K562 (cell line): Measurements from ENCODE around the gene CITED2. TPM values are rescaled to one million over a fixed set of nuclear protein-coding genes. Genes with fewer than 3 reads are reported as not detected.
A peak's percentile ranks its signal among the peaks of the same experiment; 100 is the strongest.

Experiments
- GABPA ChIP-seq: fragments of 200-800 bp; sonication (Bioruptor generic); conservative IDR thresholded peaks from 2 replicates; pipeline ENCODE4 v1.6.1; 2016; ENCODE audit warnings: low read depth, missing genetic modification characterization, missing compliant biosample characterization
- NFE2 ChIP-seq: IDR thresholded peaks from 2 replicates; pipeline ENCODE4 v1.6.1; 2014; ENCODE audit warnings: antibody characterized with exemption, low read depth
- POLR2H ChIP-seq: IDR thresholded peaks from 2 replicates; pipeline ENCODE4 v1.6.1; 2016; ENCODE audit warnings: missing genetic modification characterization, low read depth, mild to moderate bottlenecking, control low read depth, missing compliant biosample characterization, moderate library complexity
- RERE ChIP-seq: sonication (generic); formaldehyde crosslinking; IDR thresholded peaks from 2 replicates; pipeline ENCODE4 v1.8.0; 2023; ENCODE audit warnings: missing genetic modification reagents, mild to moderate bottlenecking, borderline replicate concordance
- ZNF239 ChIP-seq: fragments of 250-450 bp; sonication (Bioruptor Pico); IDR thresholded peaks from 2 replicates; pipeline ENCODE4 v1.4.0; 2020; ENCODE audit warnings: mild to moderate bottlenecking
- ZNF655 ChIP-seq: fragments of 250-450 bp; sonication (Bioruptor Pico); IDR thresholded peaks from 2 replicates; pipeline ENCODE4 v1.5.0; 2021
- polyA plus RNA-seq, 8 experiments: library from polyadenylated mRNA; depleted of rRNA in 4 of 8; stranded (reverse) in 5 of 8; unstranded in 3 of 8; fragments of >200 nt; fragmentation: Nextera tagmentation in 2 of 8; fragmentation: Illumina TruSeq in 1 of 8; extraction: Ambion mirVana in 2 of 8; extraction: Trizol in 1 of 8; gene quantifications; 2 replicates each; pipeline versions ENCODE4 v1.2.1 to v1.2.3, GENCODE V29; 2011 to 2014; ENCODE audit warnings: inconsistent platforms in 1 of 8, missing spikeins in 1 of 8
- total RNA-seq, 7 experiments: library from RNA; depleted of rRNA in 6 of 7; stranded (reverse); fragments of >200 nt in 6 of 7; fragmentation: Illumina TruSeq in 2 of 7; extraction: Trizol in 2 of 7; gene quantifications; 2 replicates each; pipeline versions ENCODE4 v1.2.1 to v1.2.3, GENCODE V29; 2011 to 2021; ENCODE audit warnings: low replicate concordance in 1 of 7
- TF ChIP-seq, protein P1 (sequence below): fragments of 450-650 bp; conservative IDR thresholded peaks from 2 replicates; pipeline ENCODE4 v1.6.1; 2016; ENCODE audit warnings: missing genetic modification characterization, low read depth, mild to moderate bottlenecking, missing compliant biosample characterization, moderate library complexity

Gene CITED2
- total and polyA plus RNA-seq, 9 of the 15 experiments (the other 6 are each of a cell fraction or from before 2014, with no cell fraction given), result 0.21 to 86.1 (median 17.5) TPM

- no peak for TF ChIP-seq ZNF655 (CRISPR knock-in tag)
- TF ChIP-seq POLR2H (tag), result no peak
- no peak for TF ChIP-seq RERE (CRISPR knock-in tag)
- TF ChIP-seq ZNF239 (CRISPR knock-in tag), result no peak
- TF ChIP-seq GABPA, result no peak
- peak; percentile 39; the same call in 1 of the 2 replicates for TF ChIP-seq NFE2
- TF ChIP-seq, protein P1, sequence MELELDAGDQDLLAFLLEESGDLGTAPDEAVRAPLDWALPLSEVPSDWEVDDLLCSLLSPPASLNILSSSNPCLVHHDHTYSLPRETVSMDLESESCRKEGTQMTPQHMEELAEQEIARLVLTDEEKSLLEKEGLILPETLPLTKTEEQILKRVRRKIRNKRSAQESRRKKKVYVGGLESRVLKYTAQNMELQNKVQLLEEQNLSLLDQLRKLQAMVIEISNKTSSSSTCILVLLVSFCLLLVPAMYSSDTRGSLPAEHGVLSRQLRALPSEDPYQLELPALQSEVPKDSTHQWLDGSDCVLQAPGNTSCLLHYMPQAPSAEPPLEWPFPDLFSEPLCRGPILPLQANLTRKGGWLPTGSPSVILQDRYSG (tag), result no peak
Observed at GRCh38 chr6:139364982-139365379, 9.5 kb downstream of the CITED2 start (continued).
